ENCODE data around the gene CERK. TPM values are rescaled to one million over a fixed set of nuclear protein-coding genes. Genes with fewer than 3 reads are reported as not detected.

The CERK gene
- total and polyA plus RNA-seq, 2 of the 13 experiments (the other 11 are each of a cell fraction or from before 2014, with no cell fraction given) = 40.3 to 41.9 TPM

GRCh38 chr22:46762238-46763050 is 24.4 kb upstream of the CERK start, which contains the start of gene TBC1D22A (continued):
- TF ChIP-seq PCBP2 (optimal IDR thresholded peaks at IDR 0.05; ENCODE audit: low read depth, low read length, poor library complexity, severe bottlenecking) (no peak), ZNF451 (CRISPR knock-in tag; IDR thresholded peaks at IDR 0.05) (no peak; the same call in 1 of the 2 replicates), FOXA1 (IDR thresholded peaks at IDR 0.05) (no peak), FOXA1 (CRISPR knock-in tag; IDR thresholded peaks at IDR 0.05) (no peak; the same call in 1 of the 2 replicates), AKAP8 (CRISPR knock-in tag; IDR thresholded peaks at IDR 0.05) (0 out of 2 replicates have a peak, but pooled peaks have one; percentile 22), ZBTB42 (CRISPR knock-in tag; IDR thresholded peaks at IDR 0.05) (no peak), TEAD2 (CRISPR knock-in tag; IDR thresholded peaks at IDR 0.05) (no peak), CCDC6 (CRISPR knock-in tag; IDR thresholded peaks at IDR 0.05) (peak; percentile 88; the same call in 1 of the 2 replicates), MTF1 (CRISPR knock-in tag; IDR thresholded peaks at IDR 0.05) (no peak), MAFG (CRISPR knock-in tag; IDR thresholded peaks at IDR 0.05) (no peak), FOXK1 (CRISPR knock-in tag; IDR thresholded peaks at IDR 0.05; ENCODE audit: borderline replicate concordance, low read depth) (peak; percentile 97), CSRNP1 (CRISPR knock-in tag; IDR thresholded peaks at IDR 0.05) (no peak), TCF7L2 (IDR thresholded peaks at IDR 0.05; ENCODE audit: low read depth, low read length) (no peak), HMGA1 (CRISPR knock-in tag; conservative IDR thresholded peaks at IDR 0.05) (no peak), NFKB2 (CRISPR knock-in tag; IDR thresholded peaks at IDR 0.05; ENCODE audit: borderline replicate concordance) (peak; percentile 77; the same call in 1 of the 2 replicates), ELF4 (CRISPR knock-in tag; IDR thresholded peaks at IDR 0.05; ENCODE audit: borderline replicate concordance) (peak; percentile 86; the same call in 1 of the 2 replicates), ZNF468 (CRISPR knock-in tag; IDR thresholded peaks at IDR 0.05) (no peak), PHF5A (CRISPR knock-in tag; IDR thresholded peaks at IDR 0.05; ENCODE audit: low read depth, unreplicated experiment) (peak; percentile 75), MTA3 (CRISPR knock-in tag; IDR thresholded peaks at IDR 0.05) (no peak), CBFB (CRISPR knock-in tag; IDR thresholded peaks at IDR 0.05) (peak; percentile 81), HNF1A (IDR thresholded peaks at IDR 0.05; ENCODE audit: low read depth) (0 out of 2 replicates have a peak, but pooled peaks have one; percentile 10), HNF1A (CRISPR knock-in tag; IDR thresholded peaks at IDR 0.05; ENCODE audit: borderline replicate concordance) (0 out of 2 replicates have a peak, but pooled peaks have one; percentile 69), TSC22D2 (CRISPR knock-in tag; IDR thresholded peaks at IDR 0.05; ENCODE audit: borderline replicate concordance) (no peak), ZNF350 (CRISPR knock-in tag; IDR thresholded peaks at IDR 0.05; ENCODE audit: borderline replicate concordance, low read depth) (peak; percentile 87; the same call in 1 of the 2 replicates), ZNF230 (CRISPR knock-in tag; IDR thresholded peaks at IDR 0.05) (peak; percentile 61; the same call in 1 of the 2 replicates), ISX (CRISPR knock-in tag; conservative IDR thresholded peaks at IDR 0.05) (no peak)

All from HepG2 (cell line).